ENCODE data around the gene RPP40. TPM values are rescaled to one million over a fixed set of nuclear protein-coding genes. Genes with fewer than 3 reads are reported as not detected.

RPP40 gene
- total RNA-seq, 1 experiment from 2014 or later, result 15.9 TPM

DNA sequence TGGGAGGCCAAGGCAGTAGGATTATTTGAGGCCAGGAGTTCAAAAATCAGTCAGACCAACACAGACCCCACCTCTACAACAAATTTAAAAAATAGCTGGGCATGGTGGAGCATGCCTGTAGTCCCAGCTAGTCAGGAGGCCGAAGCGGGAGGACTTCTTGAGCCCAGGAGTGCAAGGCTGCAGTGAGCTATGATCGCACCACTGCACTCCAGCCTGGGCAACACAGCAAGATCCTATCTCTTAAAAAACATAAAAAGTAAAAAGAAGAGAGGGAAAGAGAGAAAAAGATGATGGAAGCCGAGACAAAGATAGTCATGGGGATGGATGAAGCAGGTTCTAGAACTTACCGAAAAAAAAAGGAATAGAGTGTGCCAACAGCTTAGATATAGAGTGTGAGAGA is 25.8 kb upstream of the RPP40 start:
- H4K20me1 ChIP-seq (ENCODE audit: insufficient read depth), result no peaks in the 10 kb centered on the region
- ChIA-PET RAD21 (ENCODE audit: low non-redundant PET in 1 of 2, low total read pairs in 2 of 2, uncharacterized antibody in 2 of 2, unreplicated experiment in 2 of 2) (no interaction called here), CTCF (interaction anchor here (1.1 kb wide), 1 partner anchor 181 kb away, joined by 3 read pairs; no protein-coding TSS in a partner anchor), POLR2A (no interaction called here)
- DNase-seq (ENCODE audit: low read depth, low spot score) (no peak), ATAC-seq (no peak)
- H3K9me2 ChIP-seq (ENCODE audit: insufficient read depth), result no peaks in the 10 kb centered on the region
- no peak overlapping the region for H3K9ac ChIP-seq (ENCODE audit: low read length)
- H3K27me3 ChIP-seq (ENCODE audit: insufficient read depth, low read length), result no peaks in the 10 kb centered on the region
- H3K79me2 ChIP-seq (ENCODE audit: insufficient read depth, low read length), result no peaks in the 10 kb centered on the region
- no peaks in the 10 kb centered on the region for H3K36me3 ChIP-seq (ENCODE audit: control insufficient read depth in 1 of 2, insufficient read depth in 2 of 2, low read length in 2 of 2)
- H2AFZ ChIP-seq (ENCODE audit: low read depth, low read length, poor library complexity, severe bottlenecking), result no peak overlapping the region
- TF ChIP-seq CEBPB (IDR thresholded peaks at IDR 0.05; ENCODE audit: low read depth), result no peak
- no peak for TF ChIP-seq SP1 (IDR thresholded peaks at IDR 0.05; ENCODE audit: low read depth)
- no peak for TF ChIP-seq POLR2AphosphoS5 (IDR thresholded peaks at IDR 0.05; ENCODE audit: low read depth, low read length)
- TF ChIP-seq FOSL1 (IDR thresholded peaks at IDR 0.05; ENCODE audit: low read depth), result no peak
- no peak for TF ChIP-seq SRF (IDR thresholded peaks at IDR 0.05; ENCODE audit: low read depth)
- TF ChIP-seq JUND (IDR thresholded peaks at IDR 0.05), result no peak
- no peak for TF ChIP-seq YY1 (IDR thresholded peaks at IDR 0.05; ENCODE audit: extremely low read depth, insufficient replicate concordance, low read depth, low read length)
- TF ChIP-seq ZFX (IDR thresholded peaks at IDR 0.05), result no peak
- no peak for TF ChIP-seq ELF1 (IDR thresholded peaks at IDR 0.05; ENCODE audit: borderline replicate concordance, low read depth)
- TF ChIP-seq ZNF274 (IDR thresholded peaks at IDR 0.05; ENCODE audit: low read depth, low read length), result no peak
- no peak for TF ChIP-seq CBX3 (IDR thresholded peaks at IDR 0.05; ENCODE audit: low read depth)
- TF ChIP-seq ATF3 (IDR thresholded peaks at IDR 0.05), result no peak
- TF ChIP-seq POLR2A (IDR thresholded peaks at IDR 0.05; ENCODE audit: borderline replicate concordance, extremely low read depth, insufficient read depth, insufficient read length), result no peak
- TF ChIP-seq TCF7L2 (IDR thresholded peaks at IDR 0.05; ENCODE audit: borderline replicate concordance, extremely low read depth, insufficient read depth, insufficient read length), result no peak
- no peak for TF ChIP-seq EZH2 (IDR thresholded peaks at IDR 0.05)
- TF ChIP-seq RAD21 (IDR thresholded peaks at IDR 0.05; ENCODE audit: low read depth), result no peak
- TF ChIP-seq, protein P1, sequence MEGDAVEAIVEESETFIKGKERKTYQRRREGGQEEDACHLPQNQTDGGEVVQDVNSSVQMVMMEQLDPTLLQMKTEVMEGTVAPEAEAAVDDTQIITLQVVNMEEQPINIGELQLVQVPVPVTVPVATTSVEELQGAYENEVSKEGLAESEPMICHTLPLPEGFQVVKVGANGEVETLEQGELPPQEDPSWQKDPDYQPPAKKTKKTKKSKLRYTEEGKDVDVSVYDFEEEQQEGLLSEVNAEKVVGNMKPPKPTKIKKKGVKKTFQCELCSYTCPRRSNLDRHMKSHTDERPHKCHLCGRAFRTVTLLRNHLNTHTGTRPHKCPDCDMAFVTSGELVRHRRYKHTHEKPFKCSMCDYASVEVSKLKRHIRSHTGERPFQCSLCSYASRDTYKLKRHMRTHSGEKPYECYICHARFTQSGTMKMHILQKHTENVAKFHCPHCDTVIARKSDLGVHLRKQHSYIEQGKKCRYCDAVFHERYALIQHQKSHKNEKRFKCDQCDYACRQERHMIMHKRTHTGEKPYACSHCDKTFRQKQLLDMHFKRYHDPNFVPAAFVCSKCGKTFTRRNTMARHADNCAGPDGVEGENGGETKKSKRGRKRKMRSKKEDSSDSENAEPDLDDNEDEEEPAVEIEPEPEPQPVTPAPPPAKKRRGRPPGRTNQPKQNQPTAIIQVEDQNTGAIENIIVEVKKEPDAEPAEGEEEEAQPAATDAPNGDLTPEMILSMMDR (IDR thresholded peaks at IDR 0.05 in 2 of 3, conservative IDR thresholded peaks at IDR 0.05 in 1 of 3; ENCODE audit: borderline replicate concordance in 1 of 3, insufficient read depth in 1 of 3, low read depth in 2 of 3, low read length in 2 of 3), result no peak
- no peak for TF ChIP-seq MAX (IDR thresholded peaks at IDR 0.05)
- TF ChIP-seq EGR1 (IDR thresholded peaks at IDR 0.05; ENCODE audit: low read depth), result no peak
- no peak overlapping the region for H3K4me2 ChIP-seq (ENCODE audit: low read length)
- H3K4me1 ChIP-seq (ENCODE audit: control insufficient read depth in 1 of 2, insufficient read depth in 2 of 2, low read length in 2 of 2), result peaks cover 6 to 33% of the 10 kb centered on the region in 2 experiments; a peak in 3 of 4 replicates
- BruUV-seq (replicated peaks), result no TSS peak
- intact Hi-C loops (cut with micrococcal nuclease), result loop anchor here (1.0 kb wide), 1 partner anchor 716 kb away; no protein-coding TSS in a partner anchor
- H3K9me3 ChIP-seq (ENCODE audit: control insufficient read depth in 1 of 2, insufficient read depth in 1 of 2, low read depth in 1 of 2, low read length in 2 of 2), result no peaks in the 10 kb centered on the region
- no peak overlapping the region for H3K27ac ChIP-seq (ENCODE audit: low read depth, low read length)
- no peak overlapping the region for H3K4me3 ChIP-seq (replicated peaks in 1 of 2; ENCODE audit: low read depth in 1 of 2, low read length in 2 of 2)
